KOPT-K1 (cell line): ENCODE measurements around the gene HPSE2.

ENCODE experiments used
- H3K27ac ChIP-seq: fragments of 200-600 bp; sonication (generic); 2 replicates; pipeline ENCODE4 v1.5.1; 2016; ENCODE audit warnings: antibody characterized with exemption, mild to moderate bottlenecking, low read depth, low read length; ENCODE audit not compliant: poor library complexity, severe bottlenecking
- H3K36me3 ChIP-seq: fragments of 200-600 bp; sonication (generic); 2 replicates; pipeline ENCODE4 v1.5.1; 2017; ENCODE audit warnings: antibody characterized with exemption, mild to moderate bottlenecking, low read length, moderate library complexity; ENCODE audit not compliant: insufficient read depth
- H3K9me3 ChIP-seq: fragments of 200-600 bp; sonication (generic); 2 replicates; pipeline ENCODE4 v1.5.1; 2017; ENCODE audit warnings: antibody characterized with exemption, low read length, mild to moderate bottlenecking; ENCODE audit not compliant: insufficient read depth, poor library complexity, severe bottlenecking

The HPSE2 gene

GRCh38 chr10:98892523-98892922 lies 343.1 kb downstream of the HPSE2 start:
- H3K27ac ChIP-seq = no peak overlapping the region
- H3K9me3 ChIP-seq = no peaks in the 10 kb centered on the region
- no peaks in the 10 kb centered on the region for H3K36me3 ChIP-seq

DNA sequence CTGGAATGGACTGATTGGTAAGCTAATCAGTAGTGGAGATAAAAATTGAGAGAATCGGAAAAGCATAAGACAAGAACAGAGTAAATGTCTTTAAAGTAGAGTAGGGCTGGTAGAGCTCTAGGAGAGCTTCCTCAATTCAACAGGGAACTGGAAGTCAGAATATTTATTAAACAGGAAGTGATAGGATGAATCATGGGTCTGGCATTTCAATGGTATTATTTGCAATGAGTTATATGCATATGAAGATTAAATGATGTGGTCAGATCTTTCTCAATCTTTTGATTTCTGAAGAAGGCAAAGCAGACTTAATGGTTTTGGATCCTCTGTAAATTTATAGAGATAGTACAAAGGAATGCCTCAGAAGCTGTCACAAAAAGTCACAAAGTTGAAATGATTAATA lies 349.0 kb downstream of the HPSE2 start:
- no peak overlapping the region for H3K27ac ChIP-seq

DNA sequence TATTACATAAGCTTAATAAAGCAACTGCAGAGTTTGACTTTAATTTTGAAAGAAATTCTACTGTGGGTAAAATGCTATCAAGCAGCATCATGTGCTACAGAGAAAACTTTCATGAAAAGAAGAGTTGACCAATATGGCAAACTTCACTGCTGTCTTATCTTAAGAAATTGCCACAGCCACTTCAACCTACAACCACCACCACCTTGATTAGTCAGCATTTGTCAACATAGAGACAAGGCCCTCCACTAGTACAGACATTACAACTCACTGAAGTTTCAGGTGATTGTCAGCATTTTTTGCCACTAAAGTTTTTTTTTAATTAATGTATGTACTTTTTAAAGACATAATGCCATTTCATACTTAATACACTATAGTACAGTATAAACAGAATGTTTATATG lies 350.3 kb downstream of the HPSE2 start:
- H3K27ac ChIP-seq = no peak overlapping the region
- no peaks in the 10 kb centered on the region for H3K36me3 ChIP-seq

More for the DNA sequence above, 349.0 kb downstream of the HPSE2 start:
- Histone ChIP-seq H3K9me3 (no peaks in the 10 kb centered on the region), H3K36me3 (no peaks in the 10 kb centered on the region)

DNA sequence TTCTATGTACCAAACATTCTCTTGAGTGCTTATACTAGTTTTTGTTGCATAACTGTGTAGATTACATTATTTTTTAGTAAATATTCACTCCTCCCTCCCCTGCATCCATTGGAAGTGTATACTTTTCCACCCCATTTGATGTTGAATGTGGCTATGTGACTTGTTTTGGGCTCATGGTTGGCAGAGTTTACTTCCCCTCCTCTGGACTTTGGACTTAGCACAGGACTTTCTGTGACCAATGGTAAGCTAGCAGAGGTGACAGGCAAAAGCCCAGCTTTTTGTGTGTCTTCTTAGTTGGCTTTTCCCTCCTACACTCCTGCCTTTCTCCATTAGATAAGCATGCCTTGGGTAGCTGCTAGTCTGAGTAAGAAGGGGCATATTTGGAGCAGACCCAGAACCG lies 353.9 kb downstream of the HPSE2 start:
- no peaks in the 10 kb centered on the region for H3K9me3 ChIP-seq
- no peak overlapping the region for H3K27ac ChIP-seq
- H3K36me3 ChIP-seq = no peaks in the 10 kb centered on the region

More for the DNA sequence above, 350.3 kb downstream of the HPSE2 start:
- H3K9me3 ChIP-seq = no peaks in the 10 kb centered on the region

DNA sequence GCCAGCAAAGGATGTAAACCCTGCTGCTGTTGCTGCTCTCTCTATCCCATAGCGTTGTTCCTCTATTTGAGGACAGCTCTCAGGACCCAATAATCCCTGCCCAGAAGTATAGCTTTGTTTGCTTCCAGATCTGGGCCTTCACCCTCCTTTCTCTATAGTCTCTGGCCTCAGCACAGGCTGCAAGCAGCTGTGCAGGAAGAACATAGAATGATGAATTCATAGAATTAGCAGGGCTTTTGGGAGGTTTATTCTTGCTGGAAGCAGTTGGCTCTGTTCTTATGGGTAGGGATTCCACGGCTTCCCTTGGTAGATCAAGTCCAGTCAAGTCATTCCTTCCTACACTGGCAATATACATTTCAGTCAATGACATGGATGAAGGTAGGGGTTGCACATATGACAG lies 354.7 kb downstream of the HPSE2 start:
- Histone ChIP-seq H3K9me3 (no peaks in the 10 kb centered on the region), H3K36me3 (no peaks in the 10 kb centered on the region), H3K27ac (no peak overlapping the region)

- Histone ChIP-seq H3K36me3 (no peaks in the 10 kb centered on the region), H3K9me3 (no peaks in the 10 kb centered on the region), H3K27ac (no peak overlapping the region)
Measured at GRCh38 chr10:98878921-98879320, 356.7 kb downstream of the HPSE2 start.

DNA sequence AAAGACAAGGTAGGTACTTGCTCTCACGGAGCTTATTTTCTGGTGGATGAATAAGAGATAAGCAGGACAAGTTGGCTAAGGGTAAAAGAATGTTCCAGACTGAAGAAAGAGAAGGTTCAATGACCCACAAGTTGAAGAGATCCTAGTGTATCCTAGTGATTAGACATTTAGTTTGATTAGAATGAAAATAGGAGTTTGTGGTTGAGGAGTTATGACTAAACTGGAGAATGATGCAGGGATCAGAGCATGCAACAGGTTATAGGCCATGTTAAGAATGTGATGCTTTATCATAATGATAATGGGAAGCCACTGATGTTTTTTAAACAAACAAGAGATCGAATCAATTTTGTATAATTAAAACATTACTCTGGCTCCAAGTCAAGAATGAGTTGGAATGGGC lies 357.2 kb downstream of the HPSE2 start:
- no peaks in the 10 kb centered on the region for H3K36me3 ChIP-seq
- H3K27ac ChIP-seq = no peak overlapping the region
- H3K9me3 ChIP-seq = no peaks in the 10 kb centered on the region

GRCh38 chr10:98861962-98862361 lies 373.7 kb downstream of the HPSE2 start:
- Histone ChIP-seq H3K27ac (no peak overlapping the region), H3K36me3 (no peaks in the 10 kb centered on the region), H3K9me3 (no peaks in the 10 kb centered on the region)

DNA sequence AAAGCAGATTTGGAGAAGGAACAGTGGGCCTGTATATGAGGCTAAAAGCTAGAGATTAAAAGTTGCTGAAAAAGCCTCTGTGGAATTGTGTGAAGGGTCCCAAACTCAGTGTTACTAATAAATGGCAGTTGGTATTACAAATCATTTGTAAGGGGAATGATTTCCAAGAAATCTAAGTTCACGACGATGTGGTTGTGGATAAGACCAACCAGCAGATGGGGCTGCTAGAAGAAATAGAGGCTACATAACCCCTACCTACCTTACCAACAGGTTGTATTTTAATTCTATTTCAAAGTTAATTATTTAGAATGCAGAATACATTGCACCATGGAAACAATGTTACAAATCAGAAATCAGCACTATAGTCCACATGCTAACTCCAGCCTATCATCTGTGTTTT lies 377.1 kb downstream of the HPSE2 start:
- Histone ChIP-seq H3K9me3 (no peaks in the 10 kb centered on the region), H3K27ac (no peak overlapping the region), H3K36me3 (no peaks in the 10 kb centered on the region)

DNA sequence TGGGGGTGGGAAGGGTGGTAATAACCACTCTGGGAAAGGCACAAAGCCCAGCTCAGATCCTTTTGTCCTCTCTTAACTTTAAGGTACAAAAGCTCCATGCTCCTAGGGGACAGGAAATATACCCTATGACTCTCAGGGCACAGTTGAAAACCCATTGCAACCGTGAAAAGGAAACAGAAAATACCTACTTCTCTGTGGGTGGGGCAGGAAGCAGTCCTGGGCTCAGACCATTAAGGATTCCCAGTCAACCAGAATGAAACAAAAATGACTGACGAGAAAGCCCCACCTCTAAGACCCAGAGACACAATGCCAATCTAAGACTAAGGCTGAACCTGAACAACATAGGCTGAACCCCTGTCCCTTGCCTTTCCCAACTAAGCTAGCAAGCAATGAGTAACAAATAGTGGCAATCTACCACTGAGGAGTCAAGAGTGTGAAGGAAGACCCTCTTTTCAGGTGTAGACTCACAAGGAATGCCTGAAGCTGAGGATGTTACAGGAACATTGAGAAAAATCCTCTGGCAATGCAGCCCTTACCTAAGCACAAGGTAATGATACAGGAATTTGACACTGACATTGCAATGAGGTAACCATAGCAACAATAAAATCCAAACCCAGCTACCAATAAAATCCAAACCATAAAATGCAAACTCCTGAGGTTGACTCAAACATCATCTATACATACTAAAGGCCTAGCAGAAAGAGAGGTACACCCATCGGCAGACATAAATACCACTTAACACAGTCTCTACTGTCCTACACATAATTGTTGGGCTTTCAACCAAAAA lies 380.1 kb downstream of the HPSE2 start:
- Histone ChIP-seq H3K27ac (no peak overlapping the region), H3K9me3 (no peaks in the 10 kb centered on the region), H3K36me3 (no peaks in the 10 kb centered on the region)

GRCh38 chr10:98852686-98853085 lies 383.0 kb downstream of the HPSE2 start:
- Histone ChIP-seq H3K27ac (no peak overlapping the region), H3K36me3 (no peaks in the 10 kb centered on the region)

DNA sequence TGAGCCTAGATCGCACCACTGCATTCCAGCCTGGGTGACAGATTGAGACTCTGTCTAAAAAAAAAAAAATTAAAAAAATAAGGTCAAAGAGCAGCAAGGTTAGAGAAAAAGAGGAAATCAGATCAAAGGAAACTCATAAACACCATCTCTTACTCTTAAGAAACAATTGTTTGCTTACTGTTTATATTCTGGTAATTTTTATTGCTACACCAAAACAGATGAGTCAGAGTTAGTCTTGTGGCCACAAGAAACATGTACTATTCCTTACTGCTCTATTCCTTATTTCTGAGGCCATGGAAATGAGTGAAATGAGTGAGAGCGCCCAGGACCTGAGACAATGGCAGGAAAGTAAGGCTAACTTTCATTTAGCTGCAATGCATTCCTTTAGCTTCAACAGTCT lies 387.3 kb downstream of the HPSE2 start:
- Histone ChIP-seq H3K27ac (no peak overlapping the region), H3K36me3 (no peaks in the 10 kb centered on the region), H3K9me3 (no peaks in the 10 kb centered on the region)

More at GRCh38 chr10:98852686-98853085, 383.0 kb downstream of the HPSE2 start:
- H3K9me3 ChIP-seq = no peaks in the 10 kb centered on the region

- H3K36me3 ChIP-seq = no peaks in the 10 kb centered on the region
- H3K9me3 ChIP-seq = no peaks in the 10 kb centered on the region
- no peak overlapping the region for H3K27ac ChIP-seq
Measured at GRCh38 chr10:98846787-98847186, 388.9 kb downstream of the HPSE2 start.

- H3K36me3 ChIP-seq = no peaks in the 10 kb centered on the region
- H3K27ac ChIP-seq = no peak overlapping the region
- no peaks in the 10 kb centered on the region for H3K9me3 ChIP-seq
Measured at GRCh38 chr10:98833542-98833941, 402.1 kb downstream of the HPSE2 start.

GRCh38 chr10:98832738-98833137 lies 402.9 kb downstream of the HPSE2 start:
- Histone ChIP-seq H3K36me3 (no peaks in the 10 kb centered on the region), H3K9me3 (no peaks in the 10 kb centered on the region), H3K27ac (no peak overlapping the region)

DNA sequence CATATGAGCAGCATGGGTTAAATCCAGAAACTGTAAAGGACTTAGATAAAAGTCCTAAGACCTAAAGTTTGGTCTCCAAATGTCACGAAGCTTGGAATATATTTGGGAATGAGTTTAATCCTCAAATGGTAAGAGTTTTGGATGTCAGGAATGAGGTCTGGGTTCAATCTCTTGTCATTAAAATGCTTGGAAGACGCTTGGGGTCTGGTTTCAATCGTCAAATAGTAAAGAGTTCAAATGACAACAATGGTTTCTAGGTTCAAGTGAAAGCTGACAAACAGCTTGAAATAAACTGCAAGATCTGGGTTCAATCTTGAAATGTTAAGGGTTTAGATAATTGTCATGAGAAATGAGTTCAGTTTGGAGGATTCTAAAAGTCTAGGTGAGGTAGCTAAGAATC lies 403.5 kb downstream of the HPSE2 start:
- Histone ChIP-seq H3K36me3 (no peaks in the 10 kb centered on the region), H3K9me3 (no peaks in the 10 kb centered on the region), H3K27ac (no peak overlapping the region)
